Caki2 (cell line): Measurements from ENCODE around the gene KRT13. TPM values are rescaled to one million over a fixed set of nuclear protein-coding genes. Genes with fewer than 3 reads are reported as not detected.

Experiments
- DNase-seq: peaks from one replicate; pipeline ENCODE4 v3.0.0-alpha.2; 2015; ENCODE audit warnings: low read depth
- in situ Hi-C: cut with HindIII; loops from 2 replicates; pipeline ENCODE4 v1.10.0; 2016; ENCODE audit warnings: low sequenced_read_pairs, low pct_unique_long_range_greater_than_20kb, mixed read lengths
- total RNA-seq: library from RNA; depleted of rRNA; stranded (reverse); fragments of >200 nt; shearing (Covaris generic); gene quantifications from 2 replicates; pipeline ENCODE4 v1.2.3, GENCODE V29; 2014; ENCODE audit warnings: low replicate concordance; rRNA removed

KRT13 gene
- total RNA-seq, 1 experiment from 2014 or later = 0.78 TPM

GRCh38 chr17:41456204-41456603 lies 49.2 kb downstream of the KRT13 start:
- no peak for DNase-seq
- in situ Hi-C loops = no loop called here

- in situ Hi-C loops = no loop called here
- DNase-seq = no peak
Observed at GRCh38 chr17:41455236-41455635, 50.2 kb downstream of the KRT13 start.

- DNase-seq = no peak
- in situ Hi-C loops = no loop called here
Observed at GRCh38 chr17:41453066-41453465, 52.3 kb downstream of the KRT13 start.

GRCh38 chr17:41452281-41452680 lies 53.1 kb downstream of the KRT13 start:
- in situ Hi-C loops = no loop called here
- DNase-seq = no peak

- in situ Hi-C loops = no loop called here
- no peak for DNase-seq
Observed at GRCh38 chr17:41451154-41451728, 54.2 kb downstream of the KRT13 start.

Other genes with a start within 250 kb of the KRT13 start
- gene KRTAP9-6, start 240.2 kb downstream of the KRT13 start, total RNA-seq = not detected in 2 replicates
- gene KRTAP9-7, start 229.9 kb downstream of the KRT13 start, total RNA-seq = not detected in 2 replicates
- not detected in 2 replicates for gene KRTAP29-1, start 202.8 kb downstream of the KRT13 start, total RNA-seq
- gene KRTAP16-1, start 196.3 kb downstream of the KRT13 start, total RNA-seq = not detected in 2 replicates
- not detected in 2 replicates for gene KRTAP17-1, start 189.9 kb downstream of the KRT13 start, total RNA-seq
- not detected in 2 replicates for gene KRT33A, start 154.8 kb downstream of the KRT13 start, total RNA-seq
- not detected in 2 replicates for gene KRT33B, start 135.8 kb downstream of the KRT13 start, total RNA-seq
- gene KRT34, start 123.3 kb downstream of the KRT13 start, total RNA-seq = 0.20 TPM in 1 of 2 replicates, not detected in the other
- gene KRT31, start 108.0 kb downstream of the KRT13 start, total RNA-seq = not detected in 2 replicates
- gene KRT37, start 81.0 kb downstream of the KRT13 start, total RNA-seq = not detected in 2 replicates
- gene KRT38, start 64.6 kb downstream of the KRT13 start, total RNA-seq = not detected in 2 replicates
- gene KRT32, start 38.2 kb downstream of the KRT13 start, total RNA-seq = not detected in 2 replicates
- not detected in 2 replicates for gene KRT35, start 24.5 kb downstream of the KRT13 start, total RNA-seq
- gene KRT36, start 15.7 kb downstream of the KRT13 start, total RNA-seq = not detected in 2 replicates
- 3.6 and 14.2 TPM in 2 replicates for gene KRT15, start 13.3 kb upstream of the KRT13 start, total RNA-seq
- gene KRT19, start 22.7 kb upstream of the KRT13 start, total RNA-seq = 682 and 694 TPM in 2 replicates
- gene KRT9, start 66.4 kb upstream of the KRT13 start, total RNA-seq = not detected in 2 replicates
- not detected in 2 replicates for gene KRT14, start 81.3 kb upstream of the KRT13 start, total RNA-seq
- gene KRT16, start 107.2 kb upstream of the KRT13 start, total RNA-seq = 1.4 TPM in 1 of 2 replicates, not detected in the other
- gene KRT17, start 119.0 kb upstream of the KRT13 start, total RNA-seq = not detected in 2 replicates
- gene EIF1, start 183.3 kb upstream of the KRT13 start, total RNA-seq = 25.4 and 50.9 TPM in 2 replicates
- not detected in 2 replicates for gene GAST, start 206.7 kb upstream of the KRT13 start, total RNA-seq
- gene HAP1, start 229.0 kb upstream of the KRT13 start, total RNA-seq = not detected in 2 replicates